Measurements from ENCODE around the gene PRR22. TPM values are rescaled to one million over a fixed set of nuclear protein-coding genes. Genes with fewer than 3 reads are reported as not detected.

Gene PRR22
- total and polyA plus RNA-seq, 9 of the 15 experiments (the other 6 are each of a cell fraction or from before 2014, with no cell fraction given): 0.03 to 12.0 (median 2.0) TPM; not detected in 1

GRCh38 chr19:5827891-5828660, 43.5 kb upstream of the PRR22 start (continued):
- TF ChIP-seq CREB3L1 (IDR thresholded peaks at IDR 0.05; ENCODE audit: borderline replicate concordance, low read depth): peak; percentile 97
- peak; percentile 100 for TF ChIP-seq POLR2G (IDR thresholded peaks at IDR 0.05; ENCODE audit: low read depth, low read length)
- peak; percentile 94 for TF ChIP-seq TFAP4 (CRISPR knock-in tag; IDR thresholded peaks at IDR 0.05; ENCODE audit: borderline replicate concordance)
- TF ChIP-seq NFE2L1 (tag; IDR thresholded peaks at IDR 0.05; ENCODE audit: borderline replicate concordance, low read depth): no peak
- TF ChIP-seq KLF10 (CRISPR knock-in tag; IDR thresholded peaks at IDR 0.05): no peak
- TF ChIP-seq MNT (conservative IDR thresholded peaks at IDR 0.05): peak; percentile 69 to 82
- TF ChIP-seq CREB1 (IDR thresholded peaks at IDR 0.05): peak; percentile 85
- TF ChIP-seq CREB1 (CRISPR knock-in tag; IDR thresholded peaks at IDR 0.05): peak; percentile 80
- peak; percentile 99 for TF ChIP-seq CTBP1 (IDR thresholded peaks at IDR 0.05; ENCODE audit: borderline replicate concordance)
- peak in 1 of 2 experiments; percentile 84; a peak in 2 of 4 replicates for TF ChIP-seq ZNF639 (CRISPR knock-in tag; conservative IDR thresholded peaks at IDR 0.05 in 1 of 2, IDR thresholded peaks at IDR 0.05 in 1 of 2)
- peak in 1 of 2 experiments; percentile 70; a peak in 2 of 4 replicates for TF ChIP-seq MLLT1 (IDR thresholded peaks at IDR 0.05)
- no peak for TF ChIP-seq RBM15 (IDR thresholded peaks at IDR 0.05; ENCODE audit: insufficient read depth, low read length)
- no peak for TF ChIP-seq MCM5 (IDR thresholded peaks at IDR 0.05; ENCODE audit: low read depth)
- TF ChIP-seq POU5F1 (IDR thresholded peaks at IDR 0.05; ENCODE audit: borderline replicate concordance, low read depth, low read length, partially characterized antibody): no peak

Measured in K562 (cell line).